GM18505 (cell line): ENCODE results near the gene DNM3.

Source experiments
- ATAC-seq: cut with Tn5 transposase; IDR thresholded peaks from one replicate; pipeline ENCODE4 v1.9.1; 2021; ENCODE audit not compliant: unreplicated experiment
- POLR2A ChIP-seq: IDR thresholded peaks from 4 replicates; pipeline ENCODE4 v1.6.1; 2011; ENCODE audit warnings: borderline replicate concordance; ENCODE audit not compliant: insufficient read depth, insufficient read length; ENCODE audit errors: extremely low read depth

The DNM3 gene

GRCh38 chr1:171966426-171967220 lies 125.3 kb downstream of the DNM3 start:
- no peak for ATAC-seq
- TF ChIP-seq POLR2A: no peak

- no peak for ATAC-seq
- TF ChIP-seq POLR2A: no peak
Measured at GRCh38 chr1:171969226-171969625, 127.9 kb downstream of the DNM3 start.

GRCh38 chr1:171969813-171970212 lies 128.5 kb downstream of the DNM3 start:
- no peak for TF ChIP-seq POLR2A
- no peak for ATAC-seq

GRCh38 chr1:171972846-171973245 lies 131.5 kb downstream of the DNM3 start:
- no peak for TF ChIP-seq POLR2A

GRCh38 chr1:171973421-171973820 lies 132.1 kb downstream of the DNM3 start:
- no peak for ATAC-seq
- no peak for TF ChIP-seq POLR2A

More at GRCh38 chr1:171972846-171973245, 131.5 kb downstream of the DNM3 start:
- ATAC-seq: no peak

- no peak for ATAC-seq
- no peak for TF ChIP-seq POLR2A
Measured at GRCh38 chr1:171981303-171981702, 140.0 kb downstream of the DNM3 start.

- ATAC-seq: no peak
- no peak for TF ChIP-seq POLR2A
Measured at GRCh38 chr1:171983584-171983983, 142.3 kb downstream of the DNM3 start.

- no peak for TF ChIP-seq POLR2A
- ATAC-seq: no peak
Measured at GRCh38 chr1:171984262-171984661, 143.0 kb downstream of the DNM3 start.

- no peak for TF ChIP-seq POLR2A
- ATAC-seq: no peak
Measured at GRCh38 chr1:171984850-171985485, 143.7 kb downstream of the DNM3 start.

GRCh38 chr1:171985639-171986038 lies 144.3 kb downstream of the DNM3 start:
- TF ChIP-seq POLR2A: no peak
- ATAC-seq: no peak

- ATAC-seq: no peak
- no peak for TF ChIP-seq POLR2A
Measured at GRCh38 chr1:171988243-171988885, 147.1 kb downstream of the DNM3 start.

- no peak for ATAC-seq
- no peak for TF ChIP-seq POLR2A
Measured at GRCh38 chr1:171990371-171990770, 149.1 kb downstream of the DNM3 start.

- TF ChIP-seq POLR2A: no peak
- ATAC-seq: no peak
Measured at GRCh38 chr1:171994293-171994692, 153.0 kb downstream of the DNM3 start.

- ATAC-seq: no peak
- no peak for TF ChIP-seq POLR2A
Measured at GRCh38 chr1:171995573-171995972, 154.3 kb downstream of the DNM3 start.

- ATAC-seq: no peak
- TF ChIP-seq POLR2A: no peak
Measured at GRCh38 chr1:171997936-171998335, 156.6 kb downstream of the DNM3 start.

GRCh38 chr1:171998711-171999110 lies 157.4 kb downstream of the DNM3 start:
- ATAC-seq: no peak
- TF ChIP-seq POLR2A: no peak
